ENCODE results near the gene YARS1. TPM values are rescaled to one million over a fixed set of nuclear protein-coding genes. Genes with fewer than 3 reads are reported as not detected.

The YARS1 gene
- total RNA-seq, 2 experiments from 2014 or later: 180 to 181 TPM

DNA sequence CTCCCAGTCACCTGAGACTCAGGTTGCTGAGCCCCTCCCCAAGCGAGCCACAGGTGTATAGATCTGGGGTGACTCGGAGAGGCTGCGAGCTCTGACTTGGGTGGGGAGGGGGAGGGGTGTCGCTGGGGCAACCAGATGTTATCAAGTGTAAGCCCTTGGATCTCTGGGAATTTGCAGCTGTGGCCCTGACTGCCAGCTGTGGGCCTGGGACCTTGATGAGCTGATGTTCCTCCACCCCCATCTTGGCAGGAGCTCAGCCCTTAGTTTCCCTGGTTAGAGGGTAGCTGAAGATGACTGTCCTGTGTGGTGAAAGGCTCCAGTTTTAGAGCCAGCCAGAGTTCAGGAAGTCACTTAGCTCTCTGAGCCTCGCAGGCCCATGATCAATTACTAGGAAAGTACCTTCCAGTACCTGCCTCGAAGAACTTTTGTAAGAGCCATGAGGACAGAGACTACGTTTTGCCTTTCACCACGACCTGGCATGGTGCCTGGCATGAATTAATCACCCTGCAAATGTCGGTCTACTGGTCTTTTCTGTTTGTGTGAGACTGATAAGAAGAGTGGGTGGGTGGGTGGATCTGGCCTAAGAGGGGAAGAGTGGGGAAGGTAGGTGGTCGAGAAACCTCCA lies 55.8 kb downstream of the YARS1 start:
- peaks cover 2% of the 10 kb centered on the region for H3K27me3 Mint-ChIP-seq
- H3K9me3 Mint-ChIP-seq: no peaks in the 10 kb centered on the region
- POLR2A ChIA-PET: interaction anchor here (1.4 kb wide), 1 partner anchor 9 kb away, joined by 5 read pairs; no protein-coding TSS in a partner anchor
- no peak for DNase-seq
- no peak overlapping the region for H3K4me3 Mint-ChIP-seq
- ATAC-seq (ENCODE audit: low read depth): no peak
- no peak overlapping the region for H3K27ac Mint-ChIP-seq
- H3K4me1 Mint-ChIP-seq: peaks cover 9% of the 10 kb centered on the region
- no peaks in the 10 kb centered on the region for H3K36me3 Mint-ChIP-seq

DNA sequence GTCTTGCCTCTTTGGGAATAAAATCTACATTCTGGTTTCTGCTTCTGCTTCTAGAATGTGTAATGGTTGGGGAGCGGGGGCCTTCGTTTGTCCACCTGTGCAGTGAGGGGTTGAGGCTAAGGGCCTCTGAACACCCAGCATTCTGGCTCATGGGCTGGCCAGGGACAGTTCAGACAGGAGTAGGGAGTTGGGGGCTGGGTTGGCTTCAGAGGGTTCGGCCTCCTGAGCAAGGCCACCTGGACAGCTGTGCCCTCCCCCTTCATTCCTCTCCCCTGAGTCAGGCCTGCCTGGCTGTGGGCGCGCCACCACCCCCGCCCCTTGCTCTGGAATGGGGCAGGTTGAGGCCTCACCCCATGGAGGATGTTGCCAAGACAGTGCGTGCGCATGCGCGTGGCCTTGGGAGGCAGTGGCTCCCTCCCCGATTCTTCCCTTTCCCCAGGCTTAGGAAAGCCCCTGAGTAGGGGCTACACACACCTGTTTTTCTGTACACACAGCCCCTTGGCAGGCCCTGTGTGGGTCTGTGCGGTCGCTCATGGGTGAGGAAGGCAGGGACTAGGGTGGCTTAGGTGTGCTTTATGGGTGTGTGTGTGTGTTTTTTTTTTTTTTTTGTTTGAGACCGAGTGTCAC lies 57.0 kb downstream of the YARS1 start:
- POLR2A ChIA-PET: no interaction called here
- Mint-ChIP-seq H3K4me3 (no peak overlapping the region), H3K9me3 (no peaks in the 10 kb centered on the region), H3K4me1 (peaks cover 9% of the 10 kb centered on the region), H3K36me3 (no peaks in the 10 kb centered on the region), H3K27ac (no peak overlapping the region), H3K27me3 (peaks cover 13% of the 10 kb centered on the region)
- DNase-seq: no peak
- peak; percentile 43 for ATAC-seq (ENCODE audit: low read depth)

DNA sequence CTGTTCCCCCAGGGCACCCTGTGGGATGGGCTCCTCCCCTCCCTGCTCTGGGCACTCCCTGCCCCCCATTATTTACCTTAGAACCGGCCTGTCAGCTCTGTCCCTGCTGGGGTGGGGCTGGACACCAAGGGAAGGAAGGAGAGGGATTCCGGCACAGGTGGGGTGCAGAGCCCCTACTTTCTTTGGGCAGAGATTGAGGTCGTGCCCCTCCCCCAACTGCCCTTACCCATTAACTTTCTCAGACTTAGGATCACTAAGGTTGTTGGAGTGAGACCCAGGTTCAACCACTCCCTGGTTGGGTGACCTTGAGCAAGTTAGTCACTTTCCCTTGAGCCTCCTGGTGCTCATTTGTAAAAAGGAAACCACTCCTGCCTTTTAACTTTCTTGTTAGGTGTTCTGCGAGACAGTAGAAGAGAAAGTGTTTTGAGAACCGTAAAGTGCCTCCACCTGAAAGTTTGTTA lies 57.6 kb downstream of the YARS1 start:
- H3K27ac Mint-ChIP-seq: no peak overlapping the region
- peaks cover 9% of the 10 kb centered on the region for H3K4me1 Mint-ChIP-seq
- peak; percentile 50 for ATAC-seq (ENCODE audit: low read depth)
- POLR2A ChIA-PET: no interaction called here
- H3K36me3 Mint-ChIP-seq: no peaks in the 10 kb centered on the region
- no peak for DNase-seq
- no peaks in the 10 kb centered on the region for H3K9me3 Mint-ChIP-seq
- peaks cover 16% of the 10 kb centered on the region for H3K27me3 Mint-ChIP-seq
- no peak overlapping the region for H3K4me3 Mint-ChIP-seq

DNA sequence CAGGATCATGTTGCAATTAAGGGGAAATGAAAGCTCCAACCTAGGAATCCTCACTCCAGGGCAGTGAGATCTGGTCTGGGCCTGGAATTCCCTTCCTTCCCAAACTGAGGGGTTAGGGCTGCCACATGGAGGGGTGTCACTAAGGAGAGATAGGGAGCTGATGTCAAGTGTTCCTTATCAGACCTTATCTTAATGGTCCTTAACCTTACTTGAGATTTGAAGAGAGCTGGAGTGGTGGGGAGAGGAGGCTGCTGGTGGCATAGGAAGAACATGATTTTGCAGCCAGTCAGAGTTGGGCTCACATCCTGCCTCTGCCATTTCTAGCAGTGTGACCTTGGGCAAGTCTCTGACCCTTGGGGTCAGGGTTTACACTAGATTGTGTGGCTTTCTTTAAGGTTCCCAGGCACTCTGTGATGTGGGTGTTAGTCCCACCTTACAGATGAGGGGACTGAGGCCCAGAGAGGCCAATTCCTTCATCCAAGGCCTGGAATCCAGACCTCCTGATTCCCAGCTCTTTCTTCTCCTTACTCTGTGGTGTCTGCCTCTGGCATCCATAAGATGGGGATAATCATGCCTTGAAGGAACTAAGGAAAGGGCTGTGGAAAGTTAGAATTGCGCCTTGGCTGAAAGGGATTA lies 58.2 kb downstream of the YARS1 start:
- POLR2A ChIA-PET: no interaction called here
- no peaks in the 10 kb centered on the region for H3K9me3 Mint-ChIP-seq
- DNase-seq (no peak), ATAC-seq (ENCODE audit: low read depth) (no peak)
- H3K36me3 Mint-ChIP-seq: no peaks in the 10 kb centered on the region
- no peak overlapping the region for H3K4me3 Mint-ChIP-seq
- peaks cover 21% of the 10 kb centered on the region for H3K27me3 Mint-ChIP-seq
- H3K27ac Mint-ChIP-seq: no peak overlapping the region
- peaks cover 11% of the 10 kb centered on the region for H3K4me1 Mint-ChIP-seq

DNA sequence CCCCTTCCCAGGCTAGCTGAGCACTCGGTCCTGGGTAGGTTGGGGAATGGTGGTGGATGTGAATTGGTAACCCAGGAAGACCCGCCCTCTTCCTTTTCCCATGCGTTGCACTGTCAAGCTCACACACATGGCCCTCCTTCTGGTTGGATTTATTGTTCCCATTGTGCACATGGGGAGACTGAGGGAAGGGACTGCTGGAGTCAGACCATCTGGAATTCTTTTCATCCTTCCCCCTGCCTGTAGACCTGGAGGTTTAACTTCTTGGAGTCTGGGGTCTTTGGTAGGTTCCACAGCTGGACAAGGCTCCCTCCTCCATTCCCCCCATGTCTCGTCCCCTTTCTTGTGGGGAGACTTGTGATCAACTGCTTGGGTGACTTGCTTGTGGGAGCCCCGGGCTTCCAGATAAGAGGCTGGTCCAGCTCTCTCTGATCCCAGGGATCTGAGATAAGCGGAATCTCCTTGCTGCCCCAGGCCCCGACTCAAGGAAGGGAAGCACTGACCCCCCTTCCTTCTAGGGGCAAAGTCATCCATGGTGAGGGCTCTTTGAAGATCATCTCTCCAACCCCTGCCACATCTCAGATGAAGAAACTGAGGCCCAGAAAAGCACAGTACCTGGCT lies 58.9 kb downstream of the YARS1 start:
- POLR2A ChIA-PET: no interaction called here
- no peaks in the 10 kb centered on the region for H3K9me3 Mint-ChIP-seq
- no peak overlapping the region for H3K4me3 Mint-ChIP-seq
- H3K27me3 Mint-ChIP-seq: peaks cover 23% of the 10 kb centered on the region
- no peaks in the 10 kb centered on the region for H3K36me3 Mint-ChIP-seq
- peak overlapping the region; percentile 40 for H3K27ac Mint-ChIP-seq
- DNase-seq: no peak
- H3K4me1 Mint-ChIP-seq: peaks cover 10% of the 10 kb centered on the region
- ATAC-seq (ENCODE audit: low read depth): no peak

DNA sequence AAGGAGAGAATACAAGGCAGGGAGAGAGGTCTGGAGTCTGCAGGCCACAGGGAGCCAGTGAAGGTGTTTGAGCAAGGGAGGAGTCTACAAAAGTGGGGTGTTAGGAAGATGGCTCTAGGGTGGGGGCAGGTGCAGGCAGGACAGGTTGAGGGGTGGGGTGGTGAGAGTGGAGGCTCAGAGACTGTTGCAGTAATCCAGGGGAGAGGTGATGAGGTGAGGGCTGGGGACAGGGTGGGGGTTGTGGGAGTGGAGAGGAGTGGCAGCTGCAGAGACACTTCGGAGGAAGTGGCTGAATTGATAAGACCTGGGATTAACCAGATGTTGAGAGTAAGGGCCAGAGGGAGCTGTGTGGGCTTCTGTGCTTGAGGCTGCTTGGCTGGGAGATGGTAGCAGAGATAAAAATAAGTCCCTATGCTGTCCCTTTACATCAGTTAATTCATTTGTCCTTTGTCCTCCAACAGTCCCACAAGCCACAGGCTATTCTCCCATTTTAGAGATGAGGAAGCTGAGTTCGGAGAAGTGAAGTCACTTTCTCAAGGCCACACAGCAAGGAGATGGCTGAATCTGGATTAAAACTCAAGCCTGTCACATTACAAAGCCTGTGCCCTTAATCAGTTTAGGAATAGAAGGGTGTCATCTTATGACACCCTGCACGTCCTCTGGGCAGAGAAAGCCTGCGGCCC lies 59.8 kb downstream of the YARS1 start:
- Mint-ChIP-seq H3K4me1 (peaks cover 10% of the 10 kb centered on the region), H3K4me3 (no peak overlapping the region), H3K9me3 (no peaks in the 10 kb centered on the region), H3K36me3 (no peaks in the 10 kb centered on the region), H3K27me3 (peaks cover 26% of the 10 kb centered on the region), H3K27ac (no peak overlapping the region)
- POLR2A ChIA-PET: interaction anchor here (0.9 kb wide), 1 partner anchor 12 kb away, joined by 4 read pairs; no protein-coding TSS in a partner anchor
- ATAC-seq (ENCODE audit: low read depth) (no peak), DNase-seq (no peak)

DNA sequence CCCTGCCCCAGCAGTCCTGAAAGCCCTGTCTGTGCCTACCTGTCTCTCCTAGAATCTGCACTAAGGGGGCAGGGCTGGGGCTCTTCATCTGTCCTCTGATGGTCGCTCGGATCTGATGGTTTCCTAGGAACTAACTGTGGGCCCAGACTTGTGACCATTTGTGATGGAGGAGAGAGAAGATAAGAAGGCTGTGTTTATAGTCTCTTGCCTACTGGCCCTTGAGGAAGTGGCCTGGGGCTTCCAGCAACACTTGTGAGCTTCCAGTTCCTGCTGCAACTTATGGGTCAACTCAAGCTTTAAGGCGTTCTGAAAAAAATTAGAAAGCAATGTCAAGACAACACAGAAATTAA lies 61.4 kb downstream of the YARS1 start:
- DNase-seq (no peak), ATAC-seq (ENCODE audit: low read depth) (no peak)
- no peak overlapping the region for H3K4me3 Mint-ChIP-seq
- H3K27me3 Mint-ChIP-seq: peaks cover 37% of the 10 kb centered on the region
- H3K9me3 Mint-ChIP-seq: no peaks in the 10 kb centered on the region
- H3K27ac Mint-ChIP-seq: no peak overlapping the region
- H3K4me1 Mint-ChIP-seq: peaks cover 10% of the 10 kb centered on the region
- POLR2A ChIA-PET: no interaction called here
- no peaks in the 10 kb centered on the region for H3K36me3 Mint-ChIP-seq

DNA sequence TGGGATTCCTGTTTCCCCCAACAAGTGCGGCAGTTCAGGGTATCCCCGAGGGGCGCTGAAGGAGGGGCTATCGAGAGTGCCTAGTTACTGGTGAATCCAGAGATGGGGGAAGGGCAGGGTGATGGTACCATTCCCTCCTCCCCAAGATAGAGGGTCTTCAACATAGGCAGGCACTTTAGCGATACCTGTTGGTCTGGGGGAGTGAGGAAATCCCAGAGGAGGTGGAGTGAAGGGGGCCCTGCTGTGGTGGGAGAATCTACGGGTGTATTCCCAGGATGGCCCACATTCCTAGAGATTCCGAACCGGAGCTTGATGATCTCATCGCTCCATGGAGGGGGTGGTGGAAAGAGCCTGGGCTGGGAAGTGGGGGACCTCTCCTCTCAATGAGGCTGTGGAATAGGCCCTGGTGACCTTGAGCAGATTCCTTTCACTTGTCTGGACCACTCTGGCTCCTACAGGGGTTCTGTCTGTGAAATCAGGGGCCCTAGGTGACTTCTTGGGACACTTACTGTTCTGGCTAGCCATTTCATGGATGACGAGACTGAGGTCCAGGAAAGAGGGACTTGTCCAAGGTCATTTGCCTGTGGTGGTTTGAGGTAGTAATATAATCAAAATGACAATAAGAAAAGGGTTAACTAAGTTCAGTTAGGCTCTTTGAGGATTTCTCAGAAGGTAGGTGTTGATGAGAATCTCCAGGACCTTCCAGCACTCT lies 61.9 kb downstream of the YARS1 start:
- ATAC-seq (ENCODE audit: low read depth) (no peak), DNase-seq (no peak)
- Mint-ChIP-seq H3K27me3 (peaks cover 37% of the 10 kb centered on the region), H3K27ac (no peak overlapping the region), H3K36me3 (no peaks in the 10 kb centered on the region), H3K4me1 (peaks cover 10% of the 10 kb centered on the region), H3K9me3 (no peaks in the 10 kb centered on the region), H3K4me3 (no peak overlapping the region)
- POLR2A ChIA-PET: no interaction called here

DNA sequence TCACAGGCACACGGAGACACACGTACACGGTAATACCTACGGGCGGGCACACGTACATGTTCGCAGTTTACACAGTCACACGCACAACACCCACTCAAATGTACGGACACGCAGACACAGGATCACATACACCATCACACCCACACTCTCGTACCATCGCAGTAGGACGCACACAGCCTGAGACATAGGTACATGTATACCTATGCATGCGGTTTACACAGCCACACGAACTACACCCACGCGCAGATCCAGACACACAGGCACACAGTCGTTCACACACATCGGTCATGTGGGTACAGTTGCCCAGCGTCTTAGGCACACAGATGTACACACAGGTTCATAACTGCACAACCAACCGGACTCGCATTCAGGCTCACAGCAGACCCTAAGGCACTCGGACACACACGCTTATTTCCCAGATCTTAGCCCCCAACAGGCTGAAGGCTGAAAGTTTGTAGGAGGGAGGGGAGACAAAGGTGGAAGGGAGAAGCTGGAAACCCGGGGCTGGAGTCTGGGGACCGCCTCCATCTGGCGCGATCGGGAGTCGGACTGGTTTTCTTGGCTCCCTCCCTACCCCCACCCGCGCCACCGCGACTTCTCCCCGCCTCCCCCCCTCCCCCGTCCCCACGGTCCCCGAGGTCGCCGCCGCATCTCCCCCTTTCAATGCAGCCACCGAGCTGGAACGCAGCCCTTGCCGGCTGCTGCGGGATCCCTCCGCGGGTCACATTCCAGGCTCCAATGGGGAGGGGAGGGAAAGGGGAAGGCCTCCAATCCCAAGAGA lies 62.7 kb downstream of the YARS1 start:
- no peaks in the 10 kb centered on the region for H3K9me3 Mint-ChIP-seq
- H3K36me3 Mint-ChIP-seq: no peaks in the 10 kb centered on the region
- H3K27me3 Mint-ChIP-seq: peaks cover 39% of the 10 kb centered on the region
- ATAC-seq (ENCODE audit: low read depth) (peak; percentile 44), DNase-seq (no peak)
- H3K4me3 Mint-ChIP-seq: peak overlapping the region; percentile 13
- H3K27ac Mint-ChIP-seq: no peak overlapping the region
- POLR2A ChIA-PET: no interaction called here
- H3K4me1 Mint-ChIP-seq: peaks cover 6% of the 10 kb centered on the region

DNA sequence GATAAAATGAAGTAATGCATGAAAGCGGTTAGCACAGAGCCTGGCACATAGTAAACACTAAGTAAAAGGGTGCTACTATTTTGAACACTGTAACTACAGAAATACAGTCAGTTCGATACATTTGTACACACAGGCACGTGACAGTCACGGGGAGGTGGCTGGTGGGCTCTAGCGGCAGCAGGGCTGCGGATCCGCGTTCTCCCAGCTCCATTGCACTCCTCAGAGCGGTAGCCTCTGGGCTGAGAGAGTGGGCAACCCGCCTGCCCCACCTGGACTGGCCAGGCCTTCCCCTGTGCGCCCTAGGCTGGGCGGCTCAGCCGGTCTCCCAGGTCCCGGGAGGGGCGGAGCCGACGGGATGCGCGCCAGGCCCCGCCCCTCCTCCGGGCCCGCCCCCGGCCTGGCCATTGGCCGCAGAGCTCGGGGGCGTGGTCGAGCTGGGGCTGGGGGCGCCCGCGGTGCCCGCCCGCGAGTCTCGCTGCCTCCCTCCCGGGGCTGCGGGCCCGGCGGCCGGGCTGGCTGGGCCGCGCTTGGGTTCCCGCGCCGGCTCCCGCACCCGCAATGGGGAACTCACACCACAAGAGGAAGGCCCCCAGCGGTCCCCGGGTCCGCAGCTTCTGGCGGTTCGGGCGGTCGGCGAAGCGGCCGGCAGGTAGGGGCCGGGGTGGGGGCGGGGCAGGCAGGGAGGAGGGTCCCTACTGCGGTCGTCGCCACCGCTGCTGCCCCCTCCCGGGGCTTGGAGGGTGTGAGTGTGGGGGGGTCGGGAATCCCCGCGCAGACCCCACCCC lies 63.4 kb downstream of the YARS1 start:
- Mint-ChIP-seq H3K9me3 (no peaks in the 10 kb centered on the region), H3K36me3 (no peaks in the 10 kb centered on the region), H3K27me3 (peaks cover 39% of the 10 kb centered on the region), H3K4me1 (peaks cover 5% of the 10 kb centered on the region), H3K27ac (no peak overlapping the region), H3K4me3 (peak overlapping the region; percentile 13)
- POLR2A ChIA-PET: no interaction called here
- DNase-seq (peak; percentile 79), ATAC-seq (ENCODE audit: low read depth) (peak; percentile 80)

DNA sequence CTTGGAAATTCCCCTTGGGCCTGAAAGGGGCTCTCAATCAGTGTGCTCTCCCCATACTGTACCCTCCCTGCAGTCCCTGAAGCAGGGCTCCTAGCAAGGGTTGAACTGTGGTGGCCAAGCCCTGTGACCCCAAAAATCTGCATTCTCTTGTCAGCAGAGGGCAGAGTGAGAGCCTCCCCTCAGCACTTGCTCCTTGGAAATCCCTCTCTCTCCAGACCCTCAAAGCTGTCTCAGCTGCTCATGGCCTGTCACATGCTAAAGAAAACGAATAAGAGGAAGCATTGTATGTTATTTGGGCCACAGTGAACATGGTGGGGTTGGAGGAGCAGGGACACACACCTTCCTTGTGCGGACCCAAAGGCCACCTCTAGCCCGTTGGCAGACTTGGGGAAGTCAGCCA lies 67.4 kb downstream of the YARS1 start:
- ATAC-seq (ENCODE audit: low read depth) (no peak), DNase-seq (no peak)
- Mint-ChIP-seq H3K9me3 (no peaks in the 10 kb centered on the region), H3K4me1 (peaks cover 5% of the 10 kb centered on the region), H3K36me3 (no peaks in the 10 kb centered on the region), H3K27ac (no peak overlapping the region), H3K4me3 (no peak overlapping the region), H3K27me3 (peaks cover 34% of the 10 kb centered on the region)
- POLR2A ChIA-PET: interaction anchor here (0.5 to 0.9 kb wide), 2 partner anchors 18 to 626 kb away, joined by 3 read pairs; no protein-coding TSS in a partner anchor

DNA sequence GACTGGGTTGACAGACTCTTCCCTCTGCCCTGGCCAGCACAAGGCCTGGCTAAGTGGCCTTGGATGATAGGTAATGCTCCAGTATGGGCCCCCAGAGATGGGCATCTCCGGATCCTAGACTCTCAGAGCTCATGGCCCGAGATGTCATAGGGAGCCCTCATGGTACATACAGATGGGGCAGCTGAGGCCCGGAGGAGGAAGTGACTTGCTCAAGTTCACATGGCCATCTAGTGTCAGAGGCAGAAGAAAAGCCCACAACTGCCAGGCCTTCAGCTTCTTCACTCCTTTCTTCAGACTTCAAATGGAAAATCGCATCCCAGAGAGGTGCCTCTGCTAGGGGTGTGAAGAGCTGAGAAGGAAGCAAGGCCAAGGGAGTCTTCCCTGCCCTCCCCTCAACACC lies 67.8 kb downstream of the YARS1 start:
- POLR2A ChIA-PET: interaction anchor here (0.9 kb wide), 1 partner anchor 17 kb away, joined by 3 read pairs; no protein-coding TSS in a partner anchor

More for the DNA sequence above, 67.8 kb downstream of the YARS1 start:
- Mint-ChIP-seq H3K27ac (no peak overlapping the region), H3K4me3 (no peak overlapping the region), H3K4me1 (peaks cover 3% of the 10 kb centered on the region), H3K27me3 (peaks cover 32% of the 10 kb centered on the region), H3K9me3 (no peaks in the 10 kb centered on the region), H3K36me3 (no peaks in the 10 kb centered on the region)
- ATAC-seq (ENCODE audit: low read depth) (no peak), DNase-seq (no peak)

Data from activated naive CD8-positive, alpha-beta T cell treated with anti-CD3 and anti-CD28 coated beads, Interleukin-2, amount 10 ng/mL, durations not matched to agents 7 days and 5 days (primary cell).